ENCODE measurements around the gene ZNF28. TPM values are rescaled to one million over a fixed set of nuclear protein-coding genes. Genes with fewer than 3 reads are reported as not detected.

The ZNF28 gene
- total RNA-seq, 1 experiment from 2014 or later, result 17.8 TPM

DNA sequence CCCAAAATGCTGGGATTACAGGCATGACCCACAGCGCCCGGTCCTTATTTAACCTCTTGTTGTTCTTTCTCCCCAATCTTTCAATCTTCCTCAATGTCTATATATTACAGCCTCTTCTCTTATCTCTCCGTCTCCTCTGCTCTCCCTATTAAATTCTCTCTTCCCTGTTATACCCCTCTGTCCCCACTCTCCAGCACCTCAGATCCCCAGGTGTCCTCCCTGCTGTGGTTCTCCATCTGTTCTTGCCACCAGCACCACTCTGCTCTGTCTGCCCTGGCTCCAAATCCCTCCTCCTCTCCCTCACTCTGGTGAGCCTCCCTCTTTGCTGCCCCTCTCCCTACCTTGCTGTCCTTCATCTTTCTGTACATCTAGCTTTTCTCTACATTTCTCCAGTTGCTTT, 35.9 kb downstream of the ZNF28 start:
- intact Hi-C loops (cut with micrococcal nuclease), result no loop called here
- Histone ChIP-seq H3K27me3 (ENCODE audit: insufficient read depth, low read length) (no peaks in the 10 kb centered on the region), H4K20me1 (ENCODE audit: insufficient read depth) (no peaks in the 10 kb centered on the region), H3K9ac (ENCODE audit: low read length) (peak overlapping the region; percentile 70), H3K4me3 (replicated peaks in 1 of 2; ENCODE audit: low read depth in 1 of 2, low read length in 2 of 2) (peak overlapping the region; percentile 74 to 76), H3K4me1 (ENCODE audit: control insufficient read depth in 1 of 2, insufficient read depth in 2 of 2, low read length in 2 of 2) (peaks cover 0 to 10% of the 10 kb centered on the region in 2 experiments; a peak in 3 of 4 replicates), H3K9me3 (ENCODE audit: control insufficient read depth in 1 of 2, insufficient read depth in 1 of 2, low read depth in 1 of 2, low read length in 2 of 2) (0 out of 4 replicates have a peak, but pooled peaks cover 0 to 3% of the 10 kb centered on the region in 2 experiments), H3K4me2 (ENCODE audit: low read length) (peak overlapping the region; percentile 82), H3K36me3 (ENCODE audit: control insufficient read depth in 1 of 2, insufficient read depth in 2 of 2, low read length in 2 of 2) (0 out of 4 replicates have a peak, but pooled peaks cover 0 to 4% of the 10 kb centered on the region in 2 experiments), H3K79me2 (ENCODE audit: insufficient read depth, low read length) (peaks cover 6% of the 10 kb centered on the region; the same call in 1 of the 2 replicates), H2AFZ (ENCODE audit: low read depth, low read length, poor library complexity, severe bottlenecking) (no peak overlapping the region), H3K9me2 (ENCODE audit: insufficient read depth) (no peaks in the 10 kb centered on the region), H3K27ac (ENCODE audit: low read depth, low read length) (no peak overlapping the region)
- no peak for ATAC-seq
- ChIA-PET POLR2A (no interaction called here), CTCF (no interaction called here), RAD21 (ENCODE audit: low non-redundant PET in 1 of 2, low total read pairs in 2 of 2, uncharacterized antibody in 2 of 2, unreplicated experiment in 2 of 2) (no interaction called here)
- no peak for DNase-seq (ENCODE audit: low read depth, low spot score)
- no TSS peak for BruUV-seq (replicated peaks)
- TF ChIP-seq EGR1 (IDR thresholded peaks at IDR 0.05; ENCODE audit: low read depth), result no peak
- TF ChIP-seq YY1 (IDR thresholded peaks at IDR 0.05; ENCODE audit: extremely low read depth, insufficient replicate concordance, low read depth, low read length), result no peak
- TF ChIP-seq, protein P1, sequence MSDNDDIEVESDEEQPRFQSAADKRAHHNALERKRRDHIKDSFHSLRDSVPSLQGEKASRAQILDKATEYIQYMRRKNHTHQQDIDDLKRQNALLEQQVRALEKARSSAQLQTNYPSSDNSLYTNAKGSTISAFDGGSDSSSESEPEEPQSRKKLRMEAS (IDR thresholded peaks at IDR 0.05), result no peak
- no peak for TF ChIP-seq REST (IDR thresholded peaks at IDR 0.05; ENCODE audit: low read depth)
- no peak for TF ChIP-seq CTCF (IDR thresholded peaks at IDR 0.05 in 2 of 3, conservative IDR thresholded peaks at IDR 0.05 in 1 of 3; ENCODE audit: borderline replicate concordance in 1 of 3, insufficient read depth in 1 of 3, low read depth in 2 of 3, low read length in 2 of 3)
- no peak for TF ChIP-seq SIN3A (IDR thresholded peaks at IDR 0.05; ENCODE audit: low read depth)
- TF ChIP-seq POLR2AphosphoS5 (IDR thresholded peaks at IDR 0.05; ENCODE audit: low read depth, low read length), result no peak
- no peak for TF ChIP-seq ZFX (IDR thresholded peaks at IDR 0.05)
- TF ChIP-seq SP1 (IDR thresholded peaks at IDR 0.05; ENCODE audit: low read depth), result no peak
- no peak for TF ChIP-seq CBX3 (IDR thresholded peaks at IDR 0.05; ENCODE audit: low read depth)
- TF ChIP-seq TCF7L2 (IDR thresholded peaks at IDR 0.05; ENCODE audit: borderline replicate concordance, extremely low read depth, insufficient read depth, insufficient read length), result no peak
- TF ChIP-seq EZH2phosphoT487 (IDR thresholded peaks at IDR 0.05; ENCODE audit: borderline replicate concordance), result no peak
- TF ChIP-seq ZNF274 (IDR thresholded peaks at IDR 0.05; ENCODE audit: low read depth, low read length), result no peak
- TF ChIP-seq CEBPB (IDR thresholded peaks at IDR 0.05; ENCODE audit: low read depth), result no peak
- TF ChIP-seq POLR2A (IDR thresholded peaks at IDR 0.05; ENCODE audit: borderline replicate concordance, extremely low read depth, insufficient read depth, insufficient read length), result no peak
- TF ChIP-seq, protein P2, sequence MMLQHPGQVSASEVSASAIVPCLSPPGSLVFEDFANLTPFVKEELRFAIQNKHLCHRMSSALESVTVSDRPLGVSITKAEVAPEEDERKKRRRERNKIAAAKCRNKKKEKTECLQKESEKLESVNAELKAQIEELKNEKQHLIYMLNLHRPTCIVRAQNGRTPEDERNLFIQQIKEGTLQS (IDR thresholded peaks at IDR 0.05), result no peak
- TF ChIP-seq EZH2 (IDR thresholded peaks at IDR 0.05), result no peak
- no peak for TF ChIP-seq JUND (IDR thresholded peaks at IDR 0.05)
- TF ChIP-seq RAD21 (IDR thresholded peaks at IDR 0.05; ENCODE audit: low read depth), result no peak

Measured in HCT116 (cell line).